Left lung (tissue), 10 donors: ENCODE data around the gene PROKR2. TPM values are rescaled to one million over a fixed set of nuclear protein-coding genes. Genes with fewer than 3 reads are reported as not detected.

Experiments used
- ATAC-seq: fragments of 200-7000 bp; cut with Tn5 transposase; one replicate; pipeline ENCODE4 v1.9.1; 2020; ENCODE audit warnings: moderate library complexity
- DNase-seq, 4 donors: peaks; one replicate each; pipeline ENCODE4 v3.0.0-alpha.2; 2013 to 2020
- H3K27ac ChIP-seq, 2 donors: fragments of 200-600 bp; sonication (generic) in 1 of 2; one replicate each; pipeline versions ENCODE4 v1.5.0 to v1.8.0; 2020 to 2021
- H3K27me3 ChIP-seq, 2 donors: fragments of 200-600 bp; sonication (generic) in 1 of 2; one replicate each; pipeline versions ENCODE4 v1.5.0 to v1.8.0; 2020 to 2021
- H3K36me3 ChIP-seq, 2 donors: fragments of 200-600 bp; sonication (generic) in 1 of 2; one replicate each; pipeline versions ENCODE4 v1.5.0 to v1.8.0; 2020 to 2021
- H3K4me1 ChIP-seq, 2 donors: fragments of 200-600 bp; one replicate each; pipeline ENCODE4 v1.8.0; 2021
- H3K4me3 ChIP-seq, 2 donors: fragments of 200-600 bp; sonication (generic) in 1 of 2; one replicate each; pipeline versions ENCODE4 v1.5.0 to v1.8.0; 2020 to 2021; ENCODE audit warnings: mild to moderate bottlenecking in 1 of 2
- H3K9me3 ChIP-seq, 2 donors: fragments of 200-600 bp; sonication (generic) in 1 of 2; one replicate each; pipeline versions ENCODE4 v1.5.0 to v1.8.0; 2020 to 2021
- CTCF ChIP-seq, 2 donors: fragments of 200-600 bp; sonication (generic) in 1 of 2; IDR thresholded peaks; one replicate each; pipeline versions ENCODE4 v1.5.0 to v1.8.0; 2021; ENCODE audit warnings: antibody characterized with exemption in 2 of 2
- intact Hi-C, 2 donors: fragments of 100-400 bp; cut with DNase I; formaldehyde crosslinking; loops; one replicate each; pipeline versions ENCODE4 v1.11.2 to v1.14.2; 2022
- polyA plus RNA-seq, 6 donors: library from polyadenylated mRNA; unstranded; fragments of 120-200 nt; gene quantifications; one replicate each; pipeline ENCODE4 v1.2.1, GENCODE V29; 2013; ENCODE audit not compliant: insufficient read length in 6 of 6
- total RNA-seq, 2 donors: library from RNA; stranded (reverse); fragmentation: NEBNext Ultra II Directional; extraction: Animal tissue kit (Norgen Biotek cat#: 25700); gene quantifications; one replicate each; pipeline ENCODE4 v1.2.1, GENCODE V29; 2021
- donor health status: DM: no; HTN: yes; CAD: no.
- donor health status: DM: no; HTN: no; CAD: no.

PROKR2 gene
- total and polyA plus RNA-seq, 8 donors = not detected

- Histone ChIP-seq H3K36me3 (no peaks in the 10 kb centered on the region), H3K9me3 (no peaks in the 10 kb centered on the region), H3K27ac (no peak overlapping the region), H3K27me3 (no peaks in the 10 kb centered on the region), H3K4me1 (no peaks in the 10 kb centered on the region), H3K4me3 (no peak overlapping the region)
- TF ChIP-seq CTCF (IDR thresholded peaks at IDR 0.05) = no peak
- ATAC-seq (no peak), DNase-seq (no peak)
- intact Hi-C loops = no loop called here
Measured at GRCh38 chr20:5349448-5349847, 32.7 kb upstream of the PROKR2 start.

- no peak for DNase-seq
- no peak for TF ChIP-seq CTCF (IDR thresholded peaks at IDR 0.05)
- Histone ChIP-seq H3K27ac (no peak overlapping the region), H3K4me3 (no peak overlapping the region), H3K36me3 (no peaks in the 10 kb centered on the region), H3K4me1 (no peaks in the 10 kb centered on the region), H3K27me3 (peaks cover 0 to 5% of the 10 kb centered on the region in 2 donors), H3K9me3 (no peaks in the 10 kb centered on the region)
- no peak for ATAC-seq
- intact Hi-C loops = no loop called here
Measured at GRCh38 chr20:5342021-5342420, 25.3 kb upstream of the PROKR2 start.

GRCh38 chr20:5331340-5331739 is 14.6 kb upstream of the PROKR2 start:
- no peaks in the 10 kb centered on the region for H3K36me3 ChIP-seq
- H3K4me1 ChIP-seq = no peaks in the 10 kb centered on the region
- DNase-seq = no peak
- H3K9me3 ChIP-seq = no peaks in the 10 kb centered on the region
- H3K27ac ChIP-seq = no peak overlapping the region
- intact Hi-C loops = no loop called here
- no peak for ATAC-seq
- no peak overlapping the region for H3K4me3 ChIP-seq
- peaks cover 0 to 25% of the 10 kb centered on the region in 2 donors for H3K27me3 ChIP-seq
- no peak for TF ChIP-seq CTCF (IDR thresholded peaks at IDR 0.05)

- Histone ChIP-seq H3K9me3 (no peaks in the 10 kb centered on the region), H3K4me1 (no peaks in the 10 kb centered on the region), H3K27ac (no peak overlapping the region), H3K4me3 (no peak overlapping the region), H3K36me3 (no peaks in the 10 kb centered on the region), H3K27me3 (peaks cover 0 to 26% of the 10 kb centered on the region in 2 donors)
- TF ChIP-seq CTCF (IDR thresholded peaks at IDR 0.05) = no peak
- intact Hi-C loops = no loop called here
- ATAC-seq (no peak), DNase-seq (no peak)
Measured at GRCh38 chr20:5328268-5328667, 11.5 kb upstream of the PROKR2 start.

- H3K4me1 ChIP-seq = no peaks in the 10 kb centered on the region
- ATAC-seq = no peak
- H3K27me3 ChIP-seq = peaks cover 0 to 22% of the 10 kb centered on the region in 2 donors
- H3K4me3 ChIP-seq = no peak overlapping the region
- no peak overlapping the region for H3K27ac ChIP-seq
- H3K36me3 ChIP-seq = no peaks in the 10 kb centered on the region
- no peak for TF ChIP-seq CTCF (IDR thresholded peaks at IDR 0.05)
- H3K9me3 ChIP-seq = no peaks in the 10 kb centered on the region
- intact Hi-C loops = no loop called here
- no peak for DNase-seq
Measured at GRCh38 chr20:5327356-5327755, 10.6 kb upstream of the PROKR2 start.
